Effector memory CD8-positive, alpha-beta T cell (primary cell): ENCODE results near the gene ETFA.
"Not testable (repeated sequence)": the region's sequence is repeated elsewhere in the genome, so short reads cannot be mapped to it uniquely, and the experiment has no call there.

Source experiments
- ATAC-seq: fragments of 150-1000 bp; cut with Tn5 transposase; replicated peaks from 2 replicates; pipeline ENCODE4 v1.10.0; 2021; ENCODE audit warnings: mild to moderate bottlenecking, moderate library complexity
- DNase-seq, 3 experiments: peaks; one replicate each; pipeline ENCODE4 v3.0.0; 2021
- H3K27ac Mint-ChIP-seq, 2 donors: one replicate each; pipeline ENCODE4 v1.8.0; 2022; ENCODE audit warnings: mild to moderate bottlenecking in 2 of 2, mixed read lengths in 2 of 2, moderate library complexity in 2 of 2
- H3K27me3 Mint-ChIP-seq, 2 donors: one replicate each; pipeline ENCODE4 v1.8.0; 2022; ENCODE audit warnings: mixed read lengths in 2 of 2
- H3K36me3 Mint-ChIP-seq: one replicate; pipeline ENCODE4 v1.8.0; 2022; ENCODE audit warnings: mild to moderate bottlenecking, moderate library complexity, mixed read lengths; ENCODE audit not compliant: insufficient read depth
- H3K4me1 Mint-ChIP-seq, 2 donors: one replicate each; pipeline ENCODE4 v1.8.0; 2022; ENCODE audit warnings: low read depth in 2 of 2, mixed read lengths in 2 of 2
- H3K4me3 Mint-ChIP-seq, 2 donors: one replicate each; pipeline ENCODE4 v1.8.0; 2022; ENCODE audit warnings: mild to moderate bottlenecking in 2 of 2, mixed read lengths in 2 of 2, moderate library complexity in 2 of 2
- H3K9me3 Mint-ChIP-seq, 2 donors: one replicate each; pipeline ENCODE4 v1.8.0; 2022; ENCODE audit warnings: mixed read lengths in 2 of 2

Gene ETFA

DNA sequence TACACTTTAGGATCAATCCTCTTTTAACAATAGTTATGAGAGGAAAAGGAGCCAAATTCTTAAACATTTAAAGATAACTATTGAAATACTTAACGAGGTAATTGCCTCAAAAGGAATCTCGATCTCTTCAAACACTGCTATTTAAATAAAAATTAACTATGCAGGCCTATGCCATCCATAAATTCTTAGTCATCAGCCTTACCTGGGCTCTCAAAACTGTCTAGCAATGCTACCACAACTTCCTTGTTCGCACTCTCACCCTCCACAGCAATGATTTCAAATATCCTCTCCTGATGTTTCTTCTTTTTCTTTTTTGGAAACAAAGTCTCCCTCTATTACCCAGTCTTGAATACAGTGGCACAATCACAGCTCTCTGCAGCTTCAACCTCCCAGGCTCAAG is 12.3 kb downstream of the ETFA start:
- H3K36me3 Mint-ChIP-seq: peaks cover 2% of the 10 kb centered on the region
- H3K27me3 Mint-ChIP-seq: no peaks in the 10 kb centered on the region
- ATAC-seq (no peak), DNase-seq (no peak)
- no peak overlapping the region for H3K27ac Mint-ChIP-seq
- H3K4me1 Mint-ChIP-seq: peaks cover 12 to 31% of the 10 kb centered on the region in 2 donors
- no peak overlapping the region for H3K4me3 Mint-ChIP-seq
- no peaks in the 10 kb centered on the region for H3K9me3 Mint-ChIP-seq

DNA sequence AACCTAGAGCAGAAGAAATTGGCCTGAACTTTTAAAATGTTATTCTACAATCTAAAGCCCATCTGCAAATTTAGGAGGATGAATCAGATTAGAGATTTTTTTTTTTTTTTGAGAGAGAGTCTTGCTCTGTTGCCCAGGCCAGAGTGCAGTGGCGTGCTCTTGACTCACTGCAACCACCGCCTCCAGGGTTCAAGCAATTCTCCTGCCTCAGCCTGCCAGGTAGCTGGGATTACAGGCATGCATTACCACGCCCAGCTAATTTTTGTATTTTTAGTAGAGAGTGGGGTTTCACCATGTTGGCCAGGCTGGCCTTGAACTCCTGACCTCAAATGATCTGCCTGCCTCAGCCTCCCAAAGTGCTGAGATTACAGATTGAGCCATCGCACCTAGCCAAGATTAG is 13.3 kb downstream of the ETFA start:
- not testable (repeated sequence) for DNase-seq, H3K4me3 Mint-ChIP-seq, H3K36me3 Mint-ChIP-seq, ATAC-seq, H3K27ac Mint-ChIP-seq, H3K27me3 Mint-ChIP-seq, H3K9me3 Mint-ChIP-seq
- H3K4me1 Mint-ChIP-seq: peaks cover 10 to 34% of the 10 kb centered on the region in 2 donors

DNA sequence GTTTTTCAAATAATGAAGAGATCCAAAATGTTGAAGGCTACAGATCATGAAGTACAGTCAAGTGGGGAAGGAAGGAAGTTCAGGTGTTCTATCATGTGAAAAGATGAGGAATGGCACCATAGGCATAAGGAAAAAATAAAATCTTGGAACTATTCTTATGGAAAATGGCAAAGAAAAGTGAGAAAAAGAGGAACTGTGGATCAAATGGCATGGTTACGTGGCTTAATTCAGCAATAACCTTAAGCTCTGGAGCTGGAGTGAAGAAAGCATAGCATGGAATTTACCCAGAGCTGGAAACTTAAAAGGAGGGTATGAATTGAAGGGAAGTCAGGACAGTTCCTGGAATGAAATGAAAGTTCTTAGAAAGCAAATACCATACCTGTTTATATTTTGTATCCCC is 14.4 kb downstream of the ETFA start:
- ATAC-seq: no peak
- peaks cover 6% of the 10 kb centered on the region for H3K36me3 Mint-ChIP-seq
- peaks cover 10 to 38% of the 10 kb centered on the region in 2 donors for H3K4me1 Mint-ChIP-seq
- H3K27me3 Mint-ChIP-seq: no peaks in the 10 kb centered on the region
- H3K4me3 Mint-ChIP-seq: no peak overlapping the region
- H3K27ac Mint-ChIP-seq: no peak overlapping the region
- no peak for DNase-seq
- H3K9me3 Mint-ChIP-seq: peaks cover 0 to under 1% of the 10 kb centered on the region in 2 donors

DNA sequence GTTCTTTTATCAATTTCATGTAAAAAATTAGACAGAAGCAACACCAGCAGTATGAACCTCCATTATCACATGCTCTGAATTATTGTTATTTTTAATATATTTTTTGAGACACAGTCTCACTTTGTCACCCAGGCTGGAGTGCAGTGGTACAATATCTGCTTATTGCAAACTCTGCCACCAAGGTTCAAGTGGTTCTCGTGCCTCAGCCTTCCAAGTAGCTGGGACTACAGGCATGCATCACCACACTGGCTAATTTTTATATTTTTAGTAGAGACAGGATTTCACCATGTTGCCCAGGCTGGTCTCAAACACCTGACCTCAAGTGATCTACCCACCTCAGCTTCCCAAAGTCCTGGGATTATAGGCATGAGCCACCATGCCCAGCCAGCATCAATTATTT is 16.8 kb downstream of the ETFA start:
- not testable (repeated sequence) for H3K27ac Mint-ChIP-seq, ATAC-seq, H3K27me3 Mint-ChIP-seq, H3K9me3 Mint-ChIP-seq, H3K4me3 Mint-ChIP-seq, DNase-seq
- peaks cover 5 to 34% of the 10 kb centered on the region in 2 donors for H3K4me1 Mint-ChIP-seq
- H3K36me3 Mint-ChIP-seq: peaks cover 20% of the 10 kb centered on the region

DNA sequence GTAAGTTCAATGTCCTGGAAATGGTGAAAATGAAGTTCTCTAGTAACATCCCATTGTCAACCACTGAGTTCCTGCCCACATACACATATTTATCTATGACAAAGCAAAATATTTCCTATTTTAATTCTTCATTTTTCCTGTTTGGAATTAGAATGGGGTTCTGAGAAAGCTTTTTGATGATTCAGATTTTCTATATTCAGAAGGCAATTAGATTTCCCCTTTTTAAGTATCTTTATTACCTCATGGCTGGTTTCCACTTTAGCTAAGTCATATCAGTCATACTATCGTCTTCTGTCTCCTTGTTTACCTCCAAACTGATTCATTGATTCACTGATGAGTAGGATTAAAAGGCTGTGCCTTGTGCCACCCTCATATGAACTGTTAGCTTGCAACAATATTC is 17.9 kb downstream of the ETFA start:
- peak overlapping the region in 1 of 2 donors; percentile 0 for H3K27ac Mint-ChIP-seq
- no peaks in the 10 kb centered on the region for H3K27me3 Mint-ChIP-seq
- H3K36me3 Mint-ChIP-seq: peaks cover 26% of the 10 kb centered on the region
- H3K9me3 Mint-ChIP-seq: peaks cover 0 to 2% of the 10 kb centered on the region in 2 donors
- peaks cover 5 to 34% of the 10 kb centered on the region in 2 donors for H3K4me1 Mint-ChIP-seq
- DNase-seq (no peak), ATAC-seq (no peak)
- H3K4me3 Mint-ChIP-seq: no peak overlapping the region

DNA sequence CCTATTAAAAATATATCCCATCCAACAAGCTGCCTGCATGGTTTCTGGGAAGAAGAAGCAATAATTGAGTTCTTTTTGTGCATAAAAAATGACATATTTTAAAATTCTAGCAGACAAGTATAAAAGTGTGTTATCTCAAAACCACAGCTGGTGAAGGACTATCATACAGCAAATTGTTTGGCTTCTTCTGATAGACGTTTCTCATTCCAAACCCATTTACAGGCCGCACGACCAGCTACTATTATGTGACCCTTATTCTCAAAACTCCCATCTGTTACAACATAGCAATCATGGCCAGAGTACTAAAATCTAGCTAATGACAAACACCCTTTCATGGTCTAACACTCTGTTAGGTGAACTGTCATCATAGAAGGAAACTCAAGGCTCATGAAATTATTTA is 21.7 kb downstream of the ETFA start:
- H3K36me3 Mint-ChIP-seq: peaks cover 46% of the 10 kb centered on the region
- DNase-seq: no peak
- H3K27me3 Mint-ChIP-seq: no peaks in the 10 kb centered on the region
- H3K4me1 Mint-ChIP-seq: peaks cover 12 to 36% of the 10 kb centered on the region in 2 donors
- no peak overlapping the region for H3K4me3 Mint-ChIP-seq
- H3K9me3 Mint-ChIP-seq: peaks cover 0 to 2% of the 10 kb centered on the region in 2 donors
- no peak for ATAC-seq
- H3K27ac Mint-ChIP-seq: no peak overlapping the region

DNA sequence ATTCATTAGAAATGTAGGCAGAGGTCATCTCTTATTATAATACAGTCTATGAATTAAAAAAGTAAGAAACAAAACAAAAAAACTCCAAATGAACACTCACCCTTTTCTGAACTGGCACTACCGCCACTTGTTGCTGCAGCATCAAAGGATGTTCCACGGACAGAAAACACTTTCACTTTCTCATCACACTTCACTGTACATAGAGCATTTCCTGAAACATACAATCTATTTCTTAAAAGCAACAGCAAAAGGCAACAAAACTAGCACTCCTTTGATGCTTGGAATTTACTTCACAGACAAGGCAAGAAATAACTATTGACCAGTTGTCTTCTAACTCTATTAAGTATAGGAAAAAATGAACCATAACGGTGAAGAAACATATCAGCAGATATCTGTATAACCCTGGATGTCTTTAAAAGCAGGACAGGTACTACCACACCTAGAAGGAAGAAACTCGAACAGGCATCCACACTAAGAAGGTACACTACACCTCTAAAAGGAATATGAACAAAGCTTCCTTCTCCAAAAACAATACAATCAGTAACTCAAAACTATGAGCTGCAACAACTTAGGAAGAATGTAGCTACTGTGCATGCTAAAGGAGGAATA is 24.9 kb downstream of the ETFA start:
- Mint-ChIP-seq H3K4me1 (peaks cover 20 to 36% of the 10 kb centered on the region in 2 donors), H3K27me3 (no peaks in the 10 kb centered on the region), H3K9me3 (no peaks in the 10 kb centered on the region), H3K27ac (peak overlapping the region; percentile 82 to 95), H3K36me3 (peaks cover 63% of the 10 kb centered on the region), H3K4me3 (peak overlapping the region; percentile 65 to 75)
- DNase-seq: peak; percentile 13 to 22 (median 15)
- peak; percentile 96 for ATAC-seq

DNA sequence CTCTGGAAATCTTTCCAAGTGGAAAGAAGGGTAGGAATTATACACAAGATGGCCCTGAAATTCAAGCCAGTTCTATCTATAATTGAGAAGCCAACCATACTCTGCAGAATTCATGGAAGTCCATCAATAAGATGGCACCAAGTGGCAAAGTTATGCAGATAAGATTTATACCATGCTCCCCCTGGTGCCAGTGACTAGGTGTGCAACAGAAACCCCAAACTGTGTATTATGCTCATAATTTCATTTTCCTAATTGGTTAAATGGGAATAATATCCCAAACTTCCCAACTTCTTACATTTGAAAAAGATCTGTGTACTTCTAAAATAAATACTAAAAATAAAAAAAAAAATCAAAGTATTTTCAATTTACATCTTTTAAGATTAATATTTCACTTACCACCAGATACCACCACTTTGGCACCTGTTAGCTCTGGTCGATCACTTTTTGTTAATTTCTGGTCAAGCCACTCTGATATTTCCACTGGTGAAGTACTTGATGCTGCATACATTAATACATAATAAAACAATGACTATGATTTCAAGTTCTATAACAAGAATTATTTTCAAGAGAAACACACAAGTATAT is 25.9 kb downstream of the ETFA start:
- DNase-seq (no peak), ATAC-seq (no peak)
- no peaks in the 10 kb centered on the region for H3K9me3 Mint-ChIP-seq
- H3K4me1 Mint-ChIP-seq: peaks cover 20 to 46% of the 10 kb centered on the region in 2 donors
- peaks cover 55% of the 10 kb centered on the region for H3K36me3 Mint-ChIP-seq
- no peaks in the 10 kb centered on the region for H3K27me3 Mint-ChIP-seq
- peak overlapping the region; percentile 82 to 95 for H3K27ac Mint-ChIP-seq
- peak overlapping the region; percentile 65 to 75 for H3K4me3 Mint-ChIP-seq

DNA sequence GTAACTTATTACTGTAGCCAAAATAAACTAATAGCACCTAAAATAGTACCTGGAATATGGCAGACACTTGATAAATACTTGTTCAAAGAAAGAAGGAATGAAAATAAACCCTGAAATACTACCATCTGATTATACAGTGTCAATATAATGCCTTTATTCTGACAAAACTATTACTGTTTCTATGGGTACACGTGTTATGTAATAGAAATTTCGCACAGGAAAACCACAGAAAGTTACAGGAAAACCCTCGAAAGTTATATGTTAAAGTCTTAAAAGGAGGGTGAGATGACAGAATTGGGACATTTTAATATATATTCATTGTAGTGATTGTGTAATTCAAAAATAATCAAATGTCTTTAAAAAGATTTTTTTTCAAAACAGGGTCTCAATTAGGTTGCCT is 28.8 kb downstream of the ETFA start:
- Mint-ChIP-seq H3K9me3 (no peaks in the 10 kb centered on the region), H3K27ac (peak overlapping the region; percentile 80 to 82), H3K4me3 (peak overlapping the region; percentile 43 to 60), H3K4me1 (peaks cover 21 to 52% of the 10 kb centered on the region in 2 donors), H3K27me3 (no peaks in the 10 kb centered on the region), H3K36me3 (peaks cover 46% of the 10 kb centered on the region)
- DNase-seq (no peak), ATAC-seq (peak; percentile 53)

DNA sequence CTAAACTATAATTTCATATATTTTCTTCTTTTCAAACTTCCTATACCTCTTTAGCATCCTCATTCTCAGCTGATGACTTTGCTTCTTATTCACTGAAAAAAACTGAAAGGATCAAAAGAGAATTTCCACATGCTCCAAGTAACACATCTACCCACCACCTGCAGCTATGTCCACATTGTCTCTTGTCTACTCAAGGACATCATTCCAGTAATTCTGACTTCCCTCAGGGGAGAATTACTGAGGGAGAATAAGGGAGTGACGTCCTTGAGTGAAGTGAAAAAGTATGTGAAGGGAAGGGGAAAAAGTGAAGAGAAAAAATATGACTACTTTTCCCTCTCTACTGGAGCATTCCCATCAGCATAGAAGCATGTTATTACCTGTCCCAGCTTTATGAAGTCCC is 32.6 kb downstream of the ETFA start:
- Mint-ChIP-seq H3K4me3 (no peak overlapping the region), H3K4me1 (peaks cover 13 to 31% of the 10 kb centered on the region in 2 donors), H3K36me3 (peaks cover 35% of the 10 kb centered on the region), H3K9me3 (no peaks in the 10 kb centered on the region), H3K27ac (peak overlapping the region; percentile 48 to 61), H3K27me3 (no peaks in the 10 kb centered on the region)
- DNase-seq (no peak), ATAC-seq (no peak)

DNA sequence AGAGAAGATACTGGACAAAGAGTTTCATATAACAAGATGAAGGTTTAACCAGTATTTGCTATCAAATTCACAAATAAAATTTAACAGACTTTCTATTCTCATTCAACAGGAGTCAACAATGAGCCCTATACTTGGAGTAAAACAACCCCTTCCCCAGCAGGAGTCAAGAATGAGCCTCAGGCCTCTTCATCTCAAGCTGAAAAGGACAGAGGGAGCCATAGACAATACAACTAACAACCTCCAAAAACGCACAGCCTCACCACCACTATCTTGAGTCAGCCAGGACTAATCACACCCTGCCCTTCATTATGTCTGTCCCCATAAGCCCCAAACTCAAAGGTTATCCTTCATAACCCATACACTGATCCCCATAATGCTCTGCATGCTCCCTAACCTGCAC is 36.4 kb downstream of the ETFA start:
- Mint-ChIP-seq H3K9me3 (no peaks in the 10 kb centered on the region), H3K27ac (peak overlapping the region in 1 of 2 donors; percentile 28), H3K4me1 (peaks cover 2% of the 10 kb centered on the region in 2 donors), H3K4me3 (no peak overlapping the region), H3K36me3 (peaks cover 29% of the 10 kb centered on the region), H3K27me3 (no peaks in the 10 kb centered on the region)
- DNase-seq: no peak
- no peak for ATAC-seq

DNA sequence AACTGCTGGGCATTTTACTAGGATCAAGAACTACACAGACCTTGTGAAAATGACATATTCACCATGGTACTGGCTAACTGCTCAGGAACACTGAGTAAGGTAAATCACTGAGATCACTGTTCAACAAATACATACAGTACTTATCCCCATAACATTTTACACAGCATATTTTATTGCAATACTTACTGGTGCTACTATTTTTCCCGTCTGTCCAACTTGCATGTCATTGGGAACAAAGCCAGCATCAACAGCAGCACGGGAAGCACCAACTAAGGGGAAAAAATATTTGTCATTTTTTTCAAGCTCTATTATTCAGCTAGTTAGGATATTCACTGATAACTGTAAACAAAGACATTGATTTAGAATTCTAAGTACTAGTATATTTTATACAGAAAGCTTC is 37.0 kb downstream of the ETFA start:
- ATAC-seq: no peak
- H3K4me3 Mint-ChIP-seq: no peak overlapping the region
- no peak for DNase-seq
- no peaks in the 10 kb centered on the region for H3K4me1 Mint-ChIP-seq
- H3K27me3 Mint-ChIP-seq: no peaks in the 10 kb centered on the region
- H3K27ac Mint-ChIP-seq: no peak overlapping the region
- peaks cover 31% of the 10 kb centered on the region for H3K36me3 Mint-ChIP-seq
- no peaks in the 10 kb centered on the region for H3K9me3 Mint-ChIP-seq

DNA sequence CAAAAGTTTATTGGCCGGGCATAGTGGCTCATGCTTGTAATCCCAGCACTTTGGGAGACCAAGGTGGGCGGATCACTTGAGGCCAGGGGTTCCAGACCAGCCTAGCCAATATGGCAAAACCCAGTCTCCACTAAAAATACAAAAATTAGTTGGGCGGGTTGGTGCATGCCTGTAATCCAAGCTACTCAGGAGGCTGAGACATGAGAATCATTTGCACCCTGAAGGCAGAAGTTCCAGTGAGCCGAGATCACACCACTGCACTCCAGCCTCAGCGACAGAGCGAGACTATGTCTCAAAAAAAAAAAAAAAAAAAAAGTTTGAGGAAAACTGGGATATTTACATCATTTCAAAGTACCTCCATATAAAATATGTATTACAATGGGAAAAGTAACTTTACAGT is 40.4 kb downstream of the ETFA start:
- ATAC-seq (no peak), DNase-seq (no peak)
- H3K9me3 Mint-ChIP-seq: no peaks in the 10 kb centered on the region
- H3K27me3 Mint-ChIP-seq: no peaks in the 10 kb centered on the region
- peaks cover 0 to 1% of the 10 kb centered on the region in 2 donors for H3K4me1 Mint-ChIP-seq
- H3K4me3 Mint-ChIP-seq: no peak overlapping the region
- peaks cover 34% of the 10 kb centered on the region for H3K36me3 Mint-ChIP-seq
- no peak overlapping the region for H3K27ac Mint-ChIP-seq

DNA sequence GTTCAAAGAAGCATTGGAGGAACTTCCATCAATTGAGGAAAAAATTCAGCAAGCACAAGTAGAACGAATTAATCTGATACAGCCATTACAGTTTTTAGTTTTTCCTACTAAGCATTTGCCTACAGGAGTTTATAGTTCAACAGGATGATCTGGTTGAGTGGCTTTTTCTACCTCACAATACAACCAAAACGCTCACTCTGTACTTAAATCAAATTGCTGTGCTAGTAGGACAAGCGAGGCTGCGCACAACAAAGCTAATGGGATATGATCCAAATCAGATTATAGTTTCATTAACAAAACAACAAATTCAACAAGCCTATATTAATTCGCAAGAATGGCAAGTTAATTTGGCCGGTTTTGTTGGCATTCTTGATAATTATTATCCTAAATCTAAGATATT is 44.2 kb downstream of the ETFA start:
- no peak overlapping the region for H3K27ac Mint-ChIP-seq
- H3K9me3 Mint-ChIP-seq: peaks cover 0 to 8% of the 10 kb centered on the region in 2 donors
- H3K36me3 Mint-ChIP-seq: peaks cover 27% of the 10 kb centered on the region
- H3K4me3 Mint-ChIP-seq: no peak overlapping the region
- ATAC-seq: no peak
- DNase-seq: no peak
- peaks cover 0 to 1% of the 10 kb centered on the region in 2 donors for H3K4me1 Mint-ChIP-seq
- H3K27me3 Mint-ChIP-seq: no peaks in the 10 kb centered on the region
